ENCODE results near the gene POU6F2.

- TF ChIP-seq, protein P1, sequence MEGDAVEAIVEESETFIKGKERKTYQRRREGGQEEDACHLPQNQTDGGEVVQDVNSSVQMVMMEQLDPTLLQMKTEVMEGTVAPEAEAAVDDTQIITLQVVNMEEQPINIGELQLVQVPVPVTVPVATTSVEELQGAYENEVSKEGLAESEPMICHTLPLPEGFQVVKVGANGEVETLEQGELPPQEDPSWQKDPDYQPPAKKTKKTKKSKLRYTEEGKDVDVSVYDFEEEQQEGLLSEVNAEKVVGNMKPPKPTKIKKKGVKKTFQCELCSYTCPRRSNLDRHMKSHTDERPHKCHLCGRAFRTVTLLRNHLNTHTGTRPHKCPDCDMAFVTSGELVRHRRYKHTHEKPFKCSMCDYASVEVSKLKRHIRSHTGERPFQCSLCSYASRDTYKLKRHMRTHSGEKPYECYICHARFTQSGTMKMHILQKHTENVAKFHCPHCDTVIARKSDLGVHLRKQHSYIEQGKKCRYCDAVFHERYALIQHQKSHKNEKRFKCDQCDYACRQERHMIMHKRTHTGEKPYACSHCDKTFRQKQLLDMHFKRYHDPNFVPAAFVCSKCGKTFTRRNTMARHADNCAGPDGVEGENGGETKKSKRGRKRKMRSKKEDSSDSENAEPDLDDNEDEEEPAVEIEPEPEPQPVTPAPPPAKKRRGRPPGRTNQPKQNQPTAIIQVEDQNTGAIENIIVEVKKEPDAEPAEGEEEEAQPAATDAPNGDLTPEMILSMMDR (IDR thresholded peaks at IDR 0.05; ENCODE audit: low read depth, low read length, poor library complexity, severe bottlenecking), result no peak
- TF ChIP-seq EZH2phosphoT487 (IDR thresholded peaks at IDR 0.05; ENCODE audit: borderline replicate concordance, low read length), result no peak
Observed at GRCh38 chr7:38951213-38951612, 26.5 kb upstream of the POU6F2 start.

All from DOHH2 (cell line).